HCT116 (cell line): ENCODE data around the gene KLF11. TPM values are rescaled to one million over a fixed set of nuclear protein-coding genes. Genes with fewer than 3 reads are reported as not detected.

Source experiments
- ATAC-seq: fragments of 200-7000 bp; cut with Tn5 transposase; 2 replicates; pipeline ENCODE4 v1.9.1; 2020; ENCODE audit warnings: mild to moderate bottlenecking, moderate library complexity
- BruUV-seq: library from RNA; stranded (reverse); fragments of 400-500 nt; replicated peaks from 2 replicates; lab custom pipeline; 2021; lab: Mats Ljungman, UMichigan
- CTCF ChIA-PET: fragments of 300-600 bp; sonication (Branson Sonifier 250); formaldehyde crosslinking; loops from one replicate; lab custom pipeline; 2021; ENCODE audit warnings: antibody characterized with exemption; lab: Charles Lee
- POLR2A ChIA-PET: fragments of 300-600, 350-600 bp; sonication (Branson Sonifier 250); formaldehyde crosslinking; loops from one replicate; lab custom pipeline; 2021; ENCODE audit warnings: antibody characterized with exemption; lab: Charles Lee
- RAD21 ChIA-PET, 2 experiments: fragments of 300-600 bp; sonication (Branson Sonifier 250); formaldehyde crosslinking; loops; one replicate each; lab custom pipeline; 2023; ENCODE audit warnings: low total read pairs in 2 of 2; ENCODE audit not compliant: uncharacterized antibody in 2 of 2, unreplicated experiment in 2 of 2, low non-redundant PET in 1 of 2; lab: Charles Lee
- DNase-seq: peaks from one replicate; pipeline ENCODE4 v3.0.0-alpha.2; 2010; ENCODE audit warnings: low read depth, low spot score
- H2AFZ ChIP-seq: fragments of 200-600 bp; shearing (Covaris generic), sonication (generic); 2 replicates; pipeline ENCODE4 v1.6.1; 2017; ENCODE audit warnings: low read depth, mixed run types, mixed read lengths, antibody characterized with exemption, low read length; ENCODE audit not compliant: poor library complexity, severe bottlenecking
- H3K27ac ChIP-seq: 2 replicates; pipeline ENCODE4 v1.5.1; 2012; ENCODE audit warnings: low read depth, low read length
- H3K27me3 ChIP-seq: fragments of 200-600 bp; sonication (generic); 2 replicates; pipeline ENCODE4 v1.6.1; 2016; ENCODE audit warnings: mixed run types, low read length, mixed read lengths; ENCODE audit not compliant: insufficient read depth
- H3K36me3 ChIP-seq, 2 experiments: fragments of 200-500 bp in 1 of 2; fragments of 200-600 bp in 1 of 2; sonication (Bioruptor generic) in 1 of 2; sonication (generic) in 1 of 2; 2 replicates each; pipeline versions ENCODE4 v1.5.1 to v1.6.1; 2014 to 2016; ENCODE audit warnings: low read length in 2 of 2, inconsistent platforms in 1 of 2, mixed read lengths in 1 of 2, mixed run types in 1 of 2; ENCODE audit not compliant: insufficient read depth in 2 of 2, control insufficient read depth in 1 of 2
- H3K4me1 ChIP-seq, 2 experiments: fragments of 200-600 bp in 1 of 2; sonication (generic) in 1 of 2; 2 replicates each; pipeline versions ENCODE4 v1.5.1 to v1.6.1; 2012 to 2017; ENCODE audit warnings: low read length in 2 of 2, inconsistent platforms in 1 of 2, mild to moderate bottlenecking in 1 of 2, mixed read lengths in 1 of 2, mixed run types in 1 of 2, moderate library complexity in 1 of 2; ENCODE audit not compliant: insufficient read depth in 2 of 2, control insufficient read depth in 1 of 2
- H3K4me2 ChIP-seq: fragments of 200-600 bp; sonication (generic); 2 replicates; pipeline ENCODE4 v1.6.1; 2017; ENCODE audit warnings: mixed run types, low read length, mixed read lengths
- H3K4me3 ChIP-seq, 2 experiments: fragments of 200-600 bp in 1 of 2; sonication (generic) in 1 of 2; replicated peaks in 1 of 2; 2 replicates each; pipeline ENCODE4 v1.5.1; 2011 to 2016; ENCODE audit warnings: low read length in 2 of 2, control low read depth in 1 of 2, low read depth in 1 of 2, mild to moderate bottlenecking in 1 of 2, mixed read lengths in 1 of 2, mixed run types in 1 of 2
- H3K79me2 ChIP-seq: fragments of 200-600 bp; sonication (generic); 2 replicates; pipeline ENCODE4 v1.6.1; 2017; ENCODE audit warnings: mild to moderate bottlenecking, mixed run types, low read length, moderate library complexity, mixed read lengths; ENCODE audit not compliant: insufficient read depth
- H3K9ac ChIP-seq: fragments of 200-600 bp; sonication (generic); 2 replicates; pipeline ENCODE4 v1.6.1; 2016; ENCODE audit warnings: low read length, mixed read lengths
- H3K9me2 ChIP-seq: fragments of 200-600 bp; sonication (generic), shearing (Covaris generic); 2 replicates; pipeline ENCODE4 v1.6.1; 2017; ENCODE audit warnings: mixed run types, mild to moderate bottlenecking, moderate library complexity; ENCODE audit not compliant: insufficient read depth
- H3K9me3 ChIP-seq, 2 experiments: fragments of 200-500 bp in 1 of 2; fragments of 200-600 bp in 1 of 2; sonication (Bioruptor generic) in 1 of 2; sonication (generic) in 1 of 2; 2 replicates each; pipeline ENCODE4 v1.6.1; 2014 to 2017; ENCODE audit warnings: low read length in 2 of 2, mixed read lengths in 2 of 2, inconsistent platforms in 1 of 2, low read depth in 1 of 2, mild to moderate bottlenecking in 1 of 2, mixed run types in 1 of 2, moderate library complexity in 1 of 2; ENCODE audit not compliant: control insufficient read depth in 1 of 2, insufficient read depth in 1 of 2
- H4K20me1 ChIP-seq: fragments of 200-600 bp; sonication (generic), shearing (Covaris generic); 2 replicates; pipeline ENCODE4 v1.6.1; 2017; ENCODE audit warnings: mixed run types, mild to moderate bottlenecking, moderate library complexity; ENCODE audit not compliant: insufficient read depth
- CBX3 ChIP-seq: IDR thresholded peaks from 2 replicates; pipeline ENCODE4 v1.6.1; 2012; ENCODE audit warnings: low read depth
- EGR1 ChIP-seq: IDR thresholded peaks from 2 replicates; pipeline ENCODE4 v1.6.1; 2012; ENCODE audit warnings: low read depth
- EZH2 ChIP-seq: fragments of 200-600 bp; sonication (generic); IDR thresholded peaks from 2 replicates; pipeline ENCODE4 v1.6.1; 2017; ENCODE audit warnings: antibody characterized with exemption, mixed run types
- FOSL1 ChIP-seq: IDR thresholded peaks from 2 replicates; pipeline ENCODE4 v1.6.1; 2012; ENCODE audit warnings: low read depth
- POLR2AphosphoS5 ChIP-seq: IDR thresholded peaks from 2 replicates; pipeline ENCODE4 v1.6.1; 2011; ENCODE audit warnings: mild to moderate bottlenecking, low read depth, low read length, moderate library complexity
- YY1 ChIP-seq: IDR thresholded peaks from 2 replicates; pipeline ENCODE4 v1.6.1; 2011; ENCODE audit warnings: low read length, low read depth, moderate library complexity, mild to moderate bottlenecking; ENCODE audit not compliant: insufficient replicate concordance; ENCODE audit errors: extremely low read depth
- ZFX ChIP-seq: fragments of 450-650 bp; IDR thresholded peaks from 2 replicates; pipeline ENCODE4 v1.6.1; 2017
- ZNF274 ChIP-seq: fragments of 200-500 bp; sonication (Bioruptor generic); IDR thresholded peaks from 2 replicates; pipeline ENCODE4 v1.6.1; 2014; ENCODE audit warnings: mild to moderate bottlenecking, low read depth, low read length, inconsistent platforms
- intact Hi-C: fragments of 100-400 bp; cut with micrococcal nuclease; formaldehyde crosslinking; loops from 2 replicates; pipeline ENCODE4 v1.10.0; 2022
- total RNA-seq: library from RNA; stranded (reverse); gene quantifications from one replicate; pipeline ENCODE4 v1.2.1, GENCODE V29; 2021; ENCODE audit not compliant: unreplicated experiment
- TF ChIP-seq, protein P1 (sequence below): IDR thresholded peaks from 2 replicates; pipeline ENCODE4 v1.6.1; 2012

Gene KLF11
- total RNA-seq, 1 experiment from 2014 or later = 9.0 TPM

DNA sequence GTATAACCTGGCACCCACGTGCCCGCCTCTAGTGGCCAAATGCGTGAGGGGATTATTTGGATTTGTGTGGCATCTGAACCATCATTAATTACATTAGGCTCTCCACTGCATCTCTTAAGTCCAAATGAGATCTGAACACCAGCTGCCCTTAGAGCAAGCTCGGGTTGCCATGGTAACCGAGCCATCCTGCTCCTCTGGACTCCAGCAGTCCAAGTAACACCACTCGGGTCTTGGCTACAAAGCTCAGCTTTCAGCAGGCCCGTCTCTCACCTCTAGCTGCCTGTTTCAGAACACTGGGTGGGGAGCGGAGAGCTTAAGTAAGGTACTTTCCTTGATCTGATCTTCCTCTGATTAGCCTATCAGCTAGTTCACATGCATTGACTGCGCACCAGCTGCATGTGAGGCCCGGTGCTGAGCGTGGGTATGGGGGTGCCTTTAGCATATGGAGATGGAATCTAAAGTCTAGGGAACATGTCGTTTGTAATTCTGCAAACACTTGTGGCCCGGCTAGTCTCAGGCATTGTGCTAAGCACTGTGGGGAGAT is 51.0 kb downstream of the KLF11 start:
- no peak overlapping the region for H2AFZ ChIP-seq
- no peak overlapping the region for H3K4me2 ChIP-seq
- ChIA-PET POLR2A (no interaction called here), CTCF (interaction anchor here (0.9 to 5.1 kb wide), 2 partner anchors 22 to 30 kb away, joined by 3 to 91 read pairs; no protein-coding TSS in a partner anchor), RAD21 (interaction anchor here in 1 of 2 experiments (1.0 kb wide), 1 partner anchor 21 kb away, joined by 3 read pairs; no protein-coding TSS in a partner anchor)
- no peaks in the 10 kb centered on the region for H3K9me3 ChIP-seq
- ATAC-seq (no peak), DNase-seq (no peak)
- no peaks in the 10 kb centered on the region for H3K9me2 ChIP-seq
- TF ChIP-seq EZH2 = no peak
- TF ChIP-seq POLR2AphosphoS5 = no peak
- TF ChIP-seq, protein P1, sequence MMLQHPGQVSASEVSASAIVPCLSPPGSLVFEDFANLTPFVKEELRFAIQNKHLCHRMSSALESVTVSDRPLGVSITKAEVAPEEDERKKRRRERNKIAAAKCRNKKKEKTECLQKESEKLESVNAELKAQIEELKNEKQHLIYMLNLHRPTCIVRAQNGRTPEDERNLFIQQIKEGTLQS = no peak
- TF ChIP-seq FOSL1 = no peak
- no peak for TF ChIP-seq ZFX
- no peak for TF ChIP-seq EGR1
- TF ChIP-seq ZNF274 = no peak
- no peak for TF ChIP-seq YY1
- BruUV-seq = no TSS peak
- intact Hi-C loops = no loop called here
- H4K20me1 ChIP-seq = no peaks in the 10 kb centered on the region
- H3K27ac ChIP-seq = no peak overlapping the region
- no peak overlapping the region for H3K4me3 ChIP-seq
- H3K36me3 ChIP-seq = no peaks in the 10 kb centered on the region
- no peaks in the 10 kb centered on the region for H3K27me3 ChIP-seq
- no peaks in the 10 kb centered on the region for H3K79me2 ChIP-seq
- H3K9ac ChIP-seq = no peak overlapping the region
- H3K4me1 ChIP-seq = peaks cover 3 to 19% of the 10 kb centered on the region in 2 experiments; a peak in 3 of 4 replicates

DNA sequence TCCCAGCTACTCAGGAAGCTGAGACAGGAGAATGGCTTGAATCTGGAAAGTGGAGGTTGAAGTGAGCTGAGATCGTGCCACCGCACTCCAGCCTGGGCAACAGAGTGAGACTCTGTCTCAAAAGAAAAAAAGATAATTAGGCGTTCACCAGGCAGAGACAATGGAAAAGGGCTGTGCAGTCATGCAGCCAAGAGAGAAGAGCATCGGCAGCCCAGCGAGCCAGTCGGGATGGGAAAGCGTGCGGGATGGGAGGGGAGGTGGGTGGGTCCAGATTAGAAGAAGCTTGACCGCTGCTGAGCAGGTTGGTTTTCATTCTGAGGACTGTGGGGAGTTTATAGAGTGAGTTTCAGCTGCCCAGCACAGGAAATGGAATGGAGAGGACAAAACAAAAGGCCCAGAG is 51.8 kb downstream of the KLF11 start:
- no TSS peak for BruUV-seq
- Histone ChIP-seq H3K27ac (no peak overlapping the region), H3K79me2 (no peaks in the 10 kb centered on the region), H3K4me3 (no peak overlapping the region), H3K36me3 (no peaks in the 10 kb centered on the region), H3K27me3 (no peaks in the 10 kb centered on the region), H2AFZ (no peak overlapping the region), H4K20me1 (no peaks in the 10 kb centered on the region), H3K9me2 (no peaks in the 10 kb centered on the region), H3K4me1 (peaks cover 3 to 19% of the 10 kb centered on the region in 2 experiments; a peak in 3 of 4 replicates), H3K9ac (no peak overlapping the region), H3K4me2 (no peak overlapping the region), H3K9me3 (no peaks in the 10 kb centered on the region)
- no peak for ATAC-seq
- DNase-seq = no peak
- TF ChIP-seq EGR1 (no peak), CBX3 (no peak), ZFX (no peak), YY1 (no peak)
- ChIA-PET CTCF (interaction anchor here (5.1 kb wide), 1 partner anchor 23 kb away, joined by 91 read pairs; no protein-coding TSS in a partner anchor), POLR2A (no interaction called here), RAD21 (no interaction called here)
- intact Hi-C loops = no loop called here
